Caco-2 (cell line): ENCODE measurements around the gene IGSF3. TPM values are rescaled to one million over a fixed set of nuclear protein-coding genes. Genes with fewer than 3 reads are reported as not detected.

Experiments used
- BruUV-seq: library from RNA; stranded (reverse); fragments of 400-500 nt; replicated peaks from 2 replicates; lab custom pipeline; 2021; lab: Mats Ljungman, UMichigan
- CTCF ChIA-PET: fragments of 300-600 bp; sonication (Branson Sonifier 250); formaldehyde crosslinking; loops from one replicate; lab custom pipeline; 2022; ENCODE audit warnings: antibody characterized with exemption; lab: Charles Lee
- POLR2A ChIA-PET: fragments of 300-600 bp; sonication (Branson Sonifier 250); formaldehyde crosslinking; loops from one replicate; lab custom pipeline; 2022; ENCODE audit warnings: antibody characterized with exemption; lab: Charles Lee
- DNase-seq, 2 experiments: peaks; one replicate each; pipeline versions ENCODE4 v3.0.0 to v3.0.0-alpha.2; 2020 to 2022
- H3K27me3 ChIP-seq: replicated peaks from 2 replicates; pipeline ENCODE4 v1.6.0; 2011; ENCODE audit warnings: low read length; ENCODE audit not compliant: control insufficient read depth, insufficient read depth
- H3K36me3 ChIP-seq: 2 replicates; pipeline ENCODE4 v1.5.1; 2011; ENCODE audit warnings: low read length; ENCODE audit not compliant: control insufficient read depth, insufficient read depth
- H3K4me1 ChIP-seq: fragments of 250-450 bp; sonication (Bioruptor Pico); 2 replicates; pipeline ENCODE4 v1.5.1; 2020; ENCODE audit warnings: mild to moderate bottlenecking
- H3K4me3 ChIP-seq: 2 replicates; pipeline ENCODE4 v1.5.1; 2011; ENCODE audit warnings: low read depth, mild to moderate bottlenecking, control low read depth, low read length
- H3K9me3 ChIP-seq: fragments of 250-450 bp; sonication (Bioruptor Pico); 2 replicates; pipeline ENCODE4 v1.5.1; 2020; ENCODE audit warnings: mild to moderate bottlenecking, moderate library complexity
- H3K27ac Mint-ChIP-seq: one replicate; pipeline ENCODE4 v1.8.0; 2022; ENCODE audit warnings: mixed read lengths; ENCODE audit not compliant: unreplicated experiment
- H3K27me3 Mint-ChIP-seq: one replicate; pipeline ENCODE4 v1.8.0; 2022; ENCODE audit warnings: mixed read lengths; ENCODE audit not compliant: insufficient read depth, unreplicated experiment
- H3K36me3 Mint-ChIP-seq: one replicate; pipeline ENCODE4 v1.8.0; 2022; ENCODE audit warnings: mild to moderate bottlenecking, mixed read lengths; ENCODE audit not compliant: insufficient read depth, unreplicated experiment
- H3K4me1 Mint-ChIP-seq: one replicate; pipeline ENCODE4 v1.8.0; 2022; ENCODE audit warnings: low read depth, mixed read lengths; ENCODE audit not compliant: unreplicated experiment
- H3K4me3 Mint-ChIP-seq: one replicate; pipeline ENCODE4 v1.8.0; 2022; ENCODE audit warnings: mild to moderate bottlenecking, moderate library complexity, mixed read lengths; ENCODE audit not compliant: unreplicated experiment
- H3K9me3 Mint-ChIP-seq: one replicate; pipeline ENCODE4 v1.8.0; 2022; ENCODE audit warnings: mixed read lengths; ENCODE audit not compliant: unreplicated experiment
- CTCF ChIP-seq, 2 experiments: fragments of 200-600 bp in 1 of 2; IDR thresholded peaks; 1 replicate in 1 of 2; 2 replicates in 1 of 2; pipeline versions ENCODE4 v1.5.1 to v1.8.0; 2011 to 2022; ENCODE audit warnings: antibody characterized with exemption in 1 of 2, control low read depth in 1 of 2, inconsistent platforms in 1 of 2, low read depth in 1 of 2, low read length in 1 of 2, mild to moderate bottlenecking in 1 of 2, moderate library complexity in 1 of 2; ENCODE audit not compliant: insufficient read depth in 1 of 2, severe bottlenecking in 1 of 2, unreplicated experiment in 1 of 2
- intact Hi-C: fragments of 100-400 bp; cut with micrococcal nuclease; formaldehyde crosslinking; loops from one replicate; pipeline ENCODE4 v1.10.0; 2022; ENCODE audit not compliant: unreplicated experiment
- microRNA-seq: library from miRNA; unstranded; fragments of <30 nt; microRNA quantifications from one replicate; pipeline ENCODE4 v1.2.0, GENCODE V29; 2022
- total RNA-seq: library from RNA; stranded (reverse); gene quantifications from 2 replicates; pipeline ENCODE4 v1.2.3, GENCODE V29; 2022

The IGSF3 gene
- total RNA-seq, 1 experiment from 2014 or later, result 24.0 TPM

DNA sequence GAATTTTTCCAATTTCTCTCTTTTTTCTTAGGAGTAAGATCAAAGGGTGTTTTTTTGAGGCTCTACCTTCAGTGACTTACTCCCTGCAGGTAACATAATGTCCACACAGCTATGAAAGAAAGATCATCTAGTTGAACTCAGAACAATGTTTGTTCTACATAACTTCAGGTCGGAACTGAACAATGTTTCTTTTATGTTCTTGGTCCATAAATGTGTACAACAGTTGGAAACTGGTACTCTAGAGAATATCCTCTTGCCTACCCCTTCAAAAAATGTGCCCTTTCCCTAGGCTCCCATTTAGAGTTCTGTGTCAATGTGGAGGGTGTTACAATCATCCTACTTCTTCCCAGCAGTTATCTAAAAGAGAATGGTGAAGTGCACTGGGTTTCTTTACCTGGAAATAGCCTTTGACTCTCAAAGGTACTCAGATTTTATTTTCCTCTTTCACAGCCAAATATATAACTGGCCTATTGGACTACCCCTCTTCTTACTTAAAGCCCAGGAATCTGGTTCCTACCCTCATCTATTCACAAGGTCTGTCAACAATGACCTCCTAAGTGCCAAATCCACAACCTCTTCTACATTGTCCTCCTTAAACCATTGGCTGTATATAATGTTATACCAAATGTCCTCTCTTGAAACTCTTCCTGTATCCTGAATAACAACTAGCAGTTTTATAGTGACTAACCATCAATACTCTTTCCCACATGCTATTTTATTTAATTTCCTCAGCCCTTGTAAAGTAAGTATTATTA lies 139.0 kb downstream of the IGSF3 start:
- ChIA-PET POLR2A (no interaction called here), CTCF (no interaction called here)
- BruUV-seq, result no TSS peak
- Mint-ChIP-seq H3K27me3 (no peaks in the 10 kb centered on the region), H3K36me3 (peaks cover 2% of the 10 kb centered on the region), H3K27ac (no peak overlapping the region), H3K4me3 (no peak overlapping the region), H3K9me3 (no peaks in the 10 kb centered on the region), H3K4me1 (no peaks in the 10 kb centered on the region)
- Histone ChIP-seq H3K4me1 (no peaks in the 10 kb centered on the region), H3K36me3 (no peaks in the 10 kb centered on the region), H3K4me3 (no peak overlapping the region), H3K27me3 (no peaks in the 10 kb centered on the region), H3K9me3 (no peaks in the 10 kb centered on the region)
- DNase-seq, result no peak
- intact Hi-C loops, result no loop called here
- no peak for TF ChIP-seq CTCF (IDR thresholded peaks at IDR 0.05; ENCODE audit: insufficient read depth in 1 of 2, low read depth in 1 of 2, low read length in 1 of 2, severe bottlenecking in 1 of 2, unreplicated experiment in 1 of 2)

GRCh38 chr1:116525440-116525839 lies 142.1 kb downstream of the IGSF3 start:
- ChIA-PET POLR2A (no interaction called here), CTCF (no interaction called here)
- Mint-ChIP-seq H3K4me1 (no peaks in the 10 kb centered on the region), H3K27ac (no peak overlapping the region), H3K27me3 (no peaks in the 10 kb centered on the region), H3K36me3 (no peaks in the 10 kb centered on the region), H3K4me3 (no peak overlapping the region), H3K9me3 (no peaks in the 10 kb centered on the region)
- DNase-seq, result no peak
- no peaks in the 10 kb centered on the region for H3K27me3 ChIP-seq
- no peak for TF ChIP-seq CTCF (IDR thresholded peaks at IDR 0.05; ENCODE audit: insufficient read depth in 1 of 2, low read depth in 1 of 2, low read length in 1 of 2, severe bottlenecking in 1 of 2, unreplicated experiment in 1 of 2)
- no TSS peak for BruUV-seq
- no peak overlapping the region for H3K4me3 ChIP-seq
- H3K9me3 ChIP-seq, result no peaks in the 10 kb centered on the region
- intact Hi-C loops, result no loop called here
- H3K4me1 ChIP-seq, result no peaks in the 10 kb centered on the region
- no peaks in the 10 kb centered on the region for H3K36me3 ChIP-seq

Small RNA genes lying within 50 kb of the gene (microRNA-seq; reads per million reads assigned to microRNA genes)
- gene MIR320B1 (not detected), gene MIR548AC (not detected)

Other genes starting within 250 kb of the IGSF3 start
- 5.6 and 7.6 TPM in 2 replicates for gene CD58, start 96.7 kb downstream of the IGSF3 start, total RNA-seq
- gene CD2, start 86.7 kb upstream of the IGSF3 start, total RNA-seq, result not detected in 2 replicates
- gene PTGFRN, start 242.2 kb upstream of the IGSF3 start, total RNA-seq, result 12.9 and 16.2 TPM in 2 replicates